PC-9 (cell line): ENCODE measurements around the gene SMC3. TPM values are rescaled to one million over a fixed set of nuclear protein-coding genes. Genes with fewer than 3 reads are reported as not detected.

Experiments
- BruUV-seq: library from RNA; stranded (reverse); fragments of 400-500 nt; replicated peaks from 2 replicates; lab custom pipeline; 2021; lab: Mats Ljungman, UMichigan
- CTCF ChIA-PET: fragments of 300-600 bp; sonication (Branson Sonifier 250); formaldehyde crosslinking; loops from one replicate; lab custom pipeline; 2022; ENCODE audit warnings: antibody characterized with exemption; lab: Charles Lee
- POLR2A ChIA-PET: fragments of 300-600 bp; sonication (Branson Sonifier 250); formaldehyde crosslinking; loops from one replicate; lab custom pipeline; 2022; ENCODE audit warnings: antibody characterized with exemption; ENCODE audit not compliant: unreplicated experiment; lab: Charles Lee
- DNase-seq, 2 experiments: peaks; one replicate each; pipeline versions ENCODE4 v3.0.0 to v3.0.0-alpha.2; 2015 to 2022; ENCODE audit warnings: mixed read lengths in 1 of 2
- H2AFZ ChIP-seq: fragments of 200-600 bp; sonication (generic); 2 replicates; pipeline ENCODE4 v1.8.1; 2017; ENCODE audit warnings: antibody characterized with exemption
- H3F3A ChIP-seq: fragments of 200-600 bp; sonication (generic); 2 replicates; pipeline ENCODE4 v1.8.1; 2017; ENCODE audit warnings: antibody characterized with exemption, mild to moderate bottlenecking, low read depth; ENCODE audit not compliant: insufficient read depth
- H3K27ac ChIP-seq: fragments of 200-600 bp; sonication (generic); 2 replicates; pipeline ENCODE4 v1.6.1; 2016; ENCODE audit warnings: mixed run types
- H3K27me3 ChIP-seq: fragments of 200-600 bp; sonication (generic); 2 replicates; pipeline ENCODE4 v1.6.1; 2016; ENCODE audit warnings: low read depth, mixed run types; ENCODE audit not compliant: insufficient read depth
- H3K36me3 ChIP-seq: fragments of 200-600 bp; sonication (generic); 2 replicates; pipeline ENCODE4 v1.6.1; 2016; ENCODE audit warnings: low read depth, mixed run types
- H3K4me1 ChIP-seq: fragments of 200-600 bp; sonication (generic); replicated peaks from 2 replicates; pipeline ENCODE4 v1.6.1; 2016; ENCODE audit warnings: mixed run types; ENCODE audit not compliant: insufficient read depth
- H3K4me2 ChIP-seq: fragments of 200-600 bp; sonication (generic); 2 replicates; pipeline ENCODE4 v1.6.1; 2017; ENCODE audit warnings: mixed run types
- H3K4me3 ChIP-seq: fragments of 200-600 bp; sonication (generic); 2 replicates; pipeline ENCODE4 v1.6.1; 2016; ENCODE audit warnings: mixed run types
- H3K79me2 ChIP-seq: fragments of 200-600 bp; sonication (generic); 2 replicates; pipeline ENCODE4 v1.6.1; 2017; ENCODE audit warnings: low read depth, mixed run types
- H3K9me2 ChIP-seq: fragments of 200-600 bp; sonication (generic); 2 replicates; pipeline ENCODE4 v1.8.1; 2017; ENCODE audit warnings: mild to moderate bottlenecking; ENCODE audit not compliant: insufficient read depth
- H3K9me3 ChIP-seq: fragments of 200-600 bp; sonication (generic); 2 replicates; pipeline ENCODE4 v1.8.1; 2016; ENCODE audit warnings: low read depth; ENCODE audit not compliant: insufficient read depth
- H4K20me1 ChIP-seq: fragments of 200-600 bp; sonication (generic); 2 replicates; pipeline ENCODE4 v1.8.1; 2017; ENCODE audit not compliant: insufficient read depth
- CTCF ChIP-seq: fragments of 200-600 bp; sonication (generic); conservative IDR thresholded peaks from 2 replicates; pipeline ENCODE4 v1.6.1; 2017; ENCODE audit warnings: mixed run types, antibody characterized with exemption, mild to moderate bottlenecking, moderate library complexity
- EZH2 ChIP-seq: fragments of 200-600 bp; sonication (generic); IDR thresholded peaks from 2 replicates; pipeline ENCODE4 v1.8.0; 2017; ENCODE audit warnings: antibody characterized with exemption, low read depth
- intact Hi-C: fragments of 100-400 bp; cut with micrococcal nuclease; formaldehyde crosslinking; loops from one replicate; pipeline ENCODE4 v1.10.0; 2022; ENCODE audit not compliant: unreplicated experiment
- total RNA-seq: library from RNA; stranded (reverse); gene quantifications from 2 replicates; pipeline ENCODE4 v1.2.3, GENCODE V29; 2021

Gene SMC3
- total RNA-seq, 1 experiment from 2014 or later: 31.2 TPM

GRCh38 chr10:110560012-110560411 is 7.5 kb upstream of the SMC3 start:
- H3K79me2 ChIP-seq: no peaks in the 10 kb centered on the region
- H3K27me3 ChIP-seq: no peaks in the 10 kb centered on the region
- ChIA-PET POLR2A (no interaction called here), CTCF (no interaction called here)
- no peaks in the 10 kb centered on the region for H3F3A ChIP-seq
- H3K27ac ChIP-seq: no peak overlapping the region
- no TSS peak for BruUV-seq
- H3K4me1 ChIP-seq: no peaks in the 10 kb centered on the region
- H3K4me2 ChIP-seq: no peak overlapping the region
- no peaks in the 10 kb centered on the region for H3K36me3 ChIP-seq
- no peak overlapping the region for H3K4me3 ChIP-seq
- H3K9me2 ChIP-seq: no peaks in the 10 kb centered on the region
- intact Hi-C loops: no loop called here
- H4K20me1 ChIP-seq: no peaks in the 10 kb centered on the region
- no peak for DNase-seq
- no peak overlapping the region for H2AFZ ChIP-seq
- no peaks in the 10 kb centered on the region for H3K9me3 ChIP-seq
- no peak for TF ChIP-seq EZH2
- no peak for TF ChIP-seq CTCF

- Histone ChIP-seq H3K36me3 (no peaks in the 10 kb centered on the region), H3K79me2 (no peaks in the 10 kb centered on the region), H3K4me1 (no peaks in the 10 kb centered on the region), H3F3A (no peaks in the 10 kb centered on the region), H3K27me3 (no peaks in the 10 kb centered on the region), H3K27ac (no peak overlapping the region), H3K4me2 (no peak overlapping the region), H3K9me2 (no peaks in the 10 kb centered on the region), H4K20me1 (no peaks in the 10 kb centered on the region), H3K9me3 (no peaks in the 10 kb centered on the region), H2AFZ (no peak overlapping the region), H3K4me3 (no peak overlapping the region)
- no peak for TF ChIP-seq EZH2
- CTCF ChIA-PET: interaction anchor here (0.6 kb wide), 1 partner anchor 16 kb away, joined by 3 read pairs; no protein-coding TSS in a partner anchor
- POLR2A ChIA-PET: no interaction called here
- DNase-seq: no peak
- no TSS peak for BruUV-seq
- intact Hi-C loops: no loop called here
These were observed 6.2 kb upstream of the SMC3 start for GRCh38 chr10:110561292-110561691.

- Histone ChIP-seq H2AFZ (no peak overlapping the region), H3K27me3 (no peaks in the 10 kb centered on the region), H3K4me2 (no peak overlapping the region), H3K79me2 (no peaks in the 10 kb centered on the region), H3K4me3 (no peak overlapping the region), H3K36me3 (no peaks in the 10 kb centered on the region), H3K4me1 (no peaks in the 10 kb centered on the region), H3K27ac (no peak overlapping the region), H3F3A (peaks cover 5% of the 10 kb centered on the region; the same call in 1 of the 2 replicates), H4K20me1 (no peaks in the 10 kb centered on the region), H3K9me2 (no peaks in the 10 kb centered on the region), H3K9me3 (no peaks in the 10 kb centered on the region)
- ChIA-PET POLR2A (no interaction called here), CTCF (no interaction called here)
- BruUV-seq: no TSS peak
- TF ChIP-seq EZH2 (no peak), CTCF (no peak)
- no peak for DNase-seq
- intact Hi-C loops: no loop called here
These were observed 5.1 kb upstream of the SMC3 start for GRCh38 chr10:110562348-110562747.

GRCh38 chr10:110563132-110563531 is 4.4 kb upstream of the SMC3 start:
- Histone ChIP-seq H3K79me2 (peaks cover 7% of the 10 kb centered on the region), H3K27me3 (no peaks in the 10 kb centered on the region), H3F3A (peaks cover 5% of the 10 kb centered on the region; the same call in 1 of the 2 replicates), H3K4me2 (no peak overlapping the region), H3K27ac (no peak overlapping the region), H2AFZ (no peak overlapping the region), H3K36me3 (no peaks in the 10 kb centered on the region), H4K20me1 (no peaks in the 10 kb centered on the region), H3K4me1 (no peaks in the 10 kb centered on the region), H3K4me3 (no peak overlapping the region), H3K9me3 (no peaks in the 10 kb centered on the region), H3K9me2 (no peaks in the 10 kb centered on the region)
- TF ChIP-seq EZH2 (no peak), CTCF (no peak)
- no TSS peak for BruUV-seq
- POLR2A ChIA-PET: no interaction called here
- CTCF ChIA-PET: no interaction called here
- intact Hi-C loops: no loop called here
- no peak for DNase-seq
